ENCODE measurements around the gene PREP.

Gene PREP

DNA sequence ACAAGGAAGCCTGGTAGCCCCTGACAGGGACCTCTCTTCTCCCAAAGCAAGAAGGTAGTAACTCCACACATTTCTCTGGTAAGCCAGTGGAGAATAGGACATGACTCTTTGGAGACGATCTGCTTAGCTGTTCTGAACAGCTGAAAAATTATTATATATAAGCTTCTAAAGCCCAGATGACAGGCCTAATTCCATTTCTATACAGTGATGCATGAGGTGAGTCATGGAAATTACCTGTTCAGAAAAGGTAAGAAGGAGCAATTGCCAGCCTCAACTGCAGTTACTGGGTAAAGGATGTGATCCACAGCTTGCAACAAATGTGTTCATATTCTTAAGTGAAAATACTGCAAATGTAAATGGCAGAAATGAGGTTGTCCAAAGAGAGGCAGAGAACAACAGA lies 54.0 kb downstream of the PREP start:
- no peak overlapping the region for H4K8ac ChIP-seq (ENCODE audit: low read length)
- no peaks in the 10 kb centered on the region for H3K79me1 ChIP-seq (replicated peaks; ENCODE audit: low read length, poor library complexity, severe bottlenecking)
- no peak overlapping the region for H2BK15ac ChIP-seq (ENCODE audit: low read depth, poor library complexity, severe bottlenecking)
- DNase-seq, result no peak
- H4K91ac ChIP-seq (ENCODE audit: low read length), result no peak overlapping the region
- no CpG with 5 or more reads among the region's 1 CpG for WGBS
- no peak overlapping the region for H2AFZ ChIP-seq (ENCODE audit: low read depth, low read length)
- no peaks in the 10 kb centered on the region for H3K9me3 ChIP-seq (ENCODE audit: control insufficient read depth, low read length)
- H3K23ac ChIP-seq (ENCODE audit: low read length in 2 of 2), result no peak overlapping the region
- H2AK5ac ChIP-seq (ENCODE audit: low read length, severe bottlenecking), result no peak overlapping the region
- no peak overlapping the region for H3K4me3 ChIP-seq (ENCODE audit: insufficient read depth in 1 of 2, low read depth in 1 of 2, low read length in 2 of 2)
- H3K4ac ChIP-seq (ENCODE audit: low read depth in 1 of 2, low read length in 2 of 2), result no peak overlapping the region
- H3K27me3 ChIP-seq (ENCODE audit: control insufficient read depth in 1 of 2, insufficient read depth in 1 of 2, low read length in 2 of 2), result no peaks in the 10 kb centered on the region
- no peak overlapping the region for H2BK120ac ChIP-seq (ENCODE audit: low read depth, low read length)
- peaks cover 2% of the 10 kb centered on the region for H3K4me1 ChIP-seq (ENCODE audit: control insufficient read depth, insufficient read depth, low read depth, low read length)
- H3K14ac ChIP-seq (ENCODE audit: low read length in 2 of 2), result no peak overlapping the region
- H2BK12ac ChIP-seq (ENCODE audit: low read length in 2 of 2), result no peak overlapping the region
- H3K36me3 ChIP-seq (ENCODE audit: control insufficient read depth in 1 of 2, insufficient read depth in 2 of 2, low read depth in 1 of 2, low read length in 2 of 2), result peaks cover 3 to 46% of the 10 kb centered on the region in 2 experiments
- H3K4me2 ChIP-seq (ENCODE audit: low read length, poor library complexity, severe bottlenecking), result no peak overlapping the region
- no peak overlapping the region for H3K9ac ChIP-seq (ENCODE audit: low read length)
- H3K18ac ChIP-seq (ENCODE audit: low read depth in 1 of 2, low read length in 2 of 2), result no peak overlapping the region
- no peak overlapping the region for H2BK5ac ChIP-seq (ENCODE audit: low read depth, low read length, poor library complexity, severe bottlenecking)
- H3K27ac ChIP-seq (ENCODE audit: low read length, poor library complexity, severe bottlenecking), result no peak overlapping the region

DNA sequence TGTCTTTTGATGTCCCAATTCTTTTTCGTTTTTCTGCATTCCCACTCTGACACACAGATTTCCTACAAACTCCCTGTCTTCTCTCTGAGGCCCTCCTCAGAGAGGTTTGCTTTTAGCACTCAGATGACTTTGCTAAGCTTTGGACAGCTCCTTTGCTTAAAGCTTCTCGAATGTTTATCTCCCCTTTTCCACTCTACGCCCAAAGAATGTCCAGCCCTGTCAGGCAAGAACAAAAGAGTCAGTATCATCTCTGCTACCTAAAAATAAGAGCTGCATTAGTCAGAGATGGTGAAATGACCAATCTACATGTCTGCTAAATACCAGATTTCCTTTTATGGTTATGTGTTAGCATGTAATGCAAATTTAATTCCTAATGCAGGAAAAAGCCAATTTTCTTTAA lies 56.8 kb downstream of the PREP start:
- Histone ChIP-seq H4K91ac (ENCODE audit: low read length) (no peak overlapping the region), H3K23ac (ENCODE audit: low read length in 2 of 2) (no peak overlapping the region), H3K9ac (ENCODE audit: low read length) (peak overlapping the region; percentile 7), H3K4me2 (ENCODE audit: low read length, poor library complexity, severe bottlenecking) (no peak overlapping the region), H3K4ac (ENCODE audit: low read depth in 1 of 2, low read length in 2 of 2) (no peak overlapping the region), H4K8ac (ENCODE audit: low read length) (no peak overlapping the region), H2AFZ (ENCODE audit: low read depth, low read length) (no peak overlapping the region), H3K18ac (ENCODE audit: low read depth in 1 of 2, low read length in 2 of 2) (no peak overlapping the region), H3K79me1 (replicated peaks; ENCODE audit: low read length, poor library complexity, severe bottlenecking) (no peaks in the 10 kb centered on the region), H3K14ac (ENCODE audit: low read length in 2 of 2) (no peak overlapping the region), H3K27me3 (ENCODE audit: control insufficient read depth in 1 of 2, insufficient read depth in 1 of 2, low read length in 2 of 2) (no peaks in the 10 kb centered on the region), H3K9me3 (ENCODE audit: control insufficient read depth, low read length) (no peaks in the 10 kb centered on the region), H2BK15ac (ENCODE audit: low read depth, poor library complexity, severe bottlenecking) (no peak overlapping the region), H2BK120ac (ENCODE audit: low read depth, low read length) (no peak overlapping the region), H3K27ac (ENCODE audit: low read length, poor library complexity, severe bottlenecking) (peak overlapping the region; percentile 28), H3K4me1 (ENCODE audit: control insufficient read depth, insufficient read depth, low read depth, low read length) (peaks cover 2% of the 10 kb centered on the region), H2AK5ac (ENCODE audit: low read length, severe bottlenecking) (no peak overlapping the region), H2BK5ac (ENCODE audit: low read depth, low read length, poor library complexity, severe bottlenecking) (no peak overlapping the region), H3K4me3 (ENCODE audit: insufficient read depth in 1 of 2, low read depth in 1 of 2, low read length in 2 of 2) (no peak overlapping the region), H2BK12ac (ENCODE audit: low read length in 2 of 2) (no peak overlapping the region), H3K36me3 (ENCODE audit: control insufficient read depth in 1 of 2, insufficient read depth in 2 of 2, low read depth in 1 of 2, low read length in 2 of 2) (peaks cover 0 to 27% of the 10 kb centered on the region in 2 experiments)
- DNase-seq, result peak; percentile 78
- WGBS, result 21% methylated on average over 2 of the region's 3 CpGs

DNA sequence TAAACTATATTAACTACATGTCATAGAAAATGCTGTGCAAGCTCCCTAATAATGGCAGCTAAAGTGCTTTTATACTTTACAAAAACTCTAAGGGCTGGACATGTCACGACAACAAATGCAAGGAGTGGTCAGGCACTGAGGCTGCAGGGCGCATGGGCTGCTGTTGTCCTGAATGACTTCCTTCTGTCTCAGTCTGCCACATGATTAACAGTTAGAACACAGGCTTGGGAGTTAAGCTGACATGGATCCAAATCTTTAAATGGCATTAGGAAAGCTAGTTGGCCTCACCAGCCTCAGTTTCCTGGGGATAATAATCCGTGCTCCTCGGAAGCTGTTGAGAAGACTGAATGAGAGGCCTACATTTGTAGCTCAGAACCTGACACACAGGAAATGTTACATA lies 57.4 kb downstream of the PREP start:
- Histone ChIP-seq H3K27ac (ENCODE audit: low read length, poor library complexity, severe bottlenecking) (no peak overlapping the region), H3K4me3 (ENCODE audit: insufficient read depth in 1 of 2, low read depth in 1 of 2, low read length in 2 of 2) (no peak overlapping the region), H3K27me3 (ENCODE audit: control insufficient read depth in 1 of 2, insufficient read depth in 1 of 2, low read length in 2 of 2) (no peaks in the 10 kb centered on the region), H3K4me1 (ENCODE audit: control insufficient read depth, insufficient read depth, low read depth, low read length) (peaks cover 2% of the 10 kb centered on the region), H3K23ac (ENCODE audit: low read length in 2 of 2) (no peak overlapping the region), H3K79me1 (replicated peaks; ENCODE audit: low read length, poor library complexity, severe bottlenecking) (no peaks in the 10 kb centered on the region), H2BK5ac (ENCODE audit: low read depth, low read length, poor library complexity, severe bottlenecking) (no peak overlapping the region), H2BK12ac (ENCODE audit: low read length in 2 of 2) (no peak overlapping the region), H2BK15ac (ENCODE audit: low read depth, poor library complexity, severe bottlenecking) (no peak overlapping the region), H3K4me2 (ENCODE audit: low read length, poor library complexity, severe bottlenecking) (no peak overlapping the region), H2AK5ac (ENCODE audit: low read length, severe bottlenecking) (no peak overlapping the region), H3K18ac (ENCODE audit: low read depth in 1 of 2, low read length in 2 of 2) (no peak overlapping the region), H4K91ac (ENCODE audit: low read length) (no peak overlapping the region), H3K14ac (ENCODE audit: low read length in 2 of 2) (no peak overlapping the region), H3K9ac (ENCODE audit: low read length) (no peak overlapping the region), H4K8ac (ENCODE audit: low read length) (no peak overlapping the region), H2AFZ (ENCODE audit: low read depth, low read length) (no peak overlapping the region), H3K36me3 (ENCODE audit: control insufficient read depth in 1 of 2, insufficient read depth in 2 of 2, low read depth in 1 of 2, low read length in 2 of 2) (peaks cover 0 to 22% of the 10 kb centered on the region in 2 experiments), H3K9me3 (ENCODE audit: control insufficient read depth, low read length) (no peaks in the 10 kb centered on the region), H2BK120ac (ENCODE audit: low read depth, low read length) (no peak overlapping the region), H3K4ac (ENCODE audit: low read depth in 1 of 2, low read length in 2 of 2) (no peak overlapping the region)
- WGBS, result 59% methylated on average over 4 of the region's 4 CpGs
- DNase-seq, result peak; percentile 6

DNA sequence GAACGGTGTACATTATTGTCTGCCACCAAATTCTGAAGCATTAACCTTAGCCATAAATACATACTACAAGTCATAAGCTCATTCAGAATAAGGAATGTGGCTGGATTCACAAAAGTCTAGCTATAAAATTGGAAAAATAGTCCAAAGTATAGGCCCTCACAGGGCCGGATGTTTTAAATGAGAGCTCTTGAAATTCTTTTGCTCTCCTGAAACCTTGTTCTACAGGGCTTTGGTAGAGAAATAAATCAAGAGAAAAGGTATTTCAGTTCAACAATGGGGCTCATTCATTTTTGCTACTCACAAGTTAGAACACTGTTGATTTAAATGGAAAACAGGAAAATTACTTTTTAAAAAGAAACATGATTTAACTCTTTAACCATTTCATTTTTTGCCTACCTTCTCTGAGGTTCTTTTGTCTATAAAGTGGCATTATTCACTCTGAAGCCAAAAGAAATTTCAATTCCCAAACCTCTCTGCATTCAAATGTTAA lies 58.0 kb downstream of the PREP start:
- H3K4me2 ChIP-seq (ENCODE audit: low read length, poor library complexity, severe bottlenecking), result no peak overlapping the region
- H3K18ac ChIP-seq (ENCODE audit: low read depth in 1 of 2, low read length in 2 of 2), result no peak overlapping the region
- H2AK5ac ChIP-seq (ENCODE audit: low read length, severe bottlenecking), result no peak overlapping the region
- H2BK5ac ChIP-seq (ENCODE audit: low read depth, low read length, poor library complexity, severe bottlenecking), result no peak overlapping the region
- no peaks in the 10 kb centered on the region for H3K9me3 ChIP-seq (ENCODE audit: control insufficient read depth, low read length)
- no peak overlapping the region for H3K27ac ChIP-seq (ENCODE audit: low read length, poor library complexity, severe bottlenecking)
- no peak overlapping the region for H4K8ac ChIP-seq (ENCODE audit: low read length)
- no peak overlapping the region for H3K4ac ChIP-seq (ENCODE audit: low read depth in 1 of 2, low read length in 2 of 2)
- no peak overlapping the region for H3K14ac ChIP-seq (ENCODE audit: low read length in 2 of 2)
- peaks cover 2% of the 10 kb centered on the region for H3K4me1 ChIP-seq (ENCODE audit: control insufficient read depth, insufficient read depth, low read depth, low read length)
- H2BK12ac ChIP-seq (ENCODE audit: low read length in 2 of 2), result no peak overlapping the region
- 92% methylated on average over 1 of the region's 2 CpGs for WGBS
- H3K79me1 ChIP-seq (replicated peaks; ENCODE audit: low read length, poor library complexity, severe bottlenecking), result no peaks in the 10 kb centered on the region
- no peak overlapping the region for H2BK120ac ChIP-seq (ENCODE audit: low read depth, low read length)
- H3K36me3 ChIP-seq (ENCODE audit: control insufficient read depth in 1 of 2, insufficient read depth in 2 of 2, low read depth in 1 of 2, low read length in 2 of 2), result peaks cover 0 to 18% of the 10 kb centered on the region in 2 experiments
- DNase-seq, result no peak
- no peak overlapping the region for H3K4me3 ChIP-seq (ENCODE audit: insufficient read depth in 1 of 2, low read depth in 1 of 2, low read length in 2 of 2)
- H4K91ac ChIP-seq (ENCODE audit: low read length), result no peak overlapping the region
- H3K27me3 ChIP-seq (ENCODE audit: control insufficient read depth in 1 of 2, insufficient read depth in 1 of 2, low read length in 2 of 2), result no peaks in the 10 kb centered on the region
- H3K23ac ChIP-seq (ENCODE audit: low read length in 2 of 2), result no peak overlapping the region
- H2AFZ ChIP-seq (ENCODE audit: low read depth, low read length), result no peak overlapping the region
- no peak overlapping the region for H3K9ac ChIP-seq (ENCODE audit: low read length)
- H2BK15ac ChIP-seq (ENCODE audit: low read depth, poor library complexity, severe bottlenecking), result no peak overlapping the region
